GM23248 (cell line): ENCODE measurements around the gene KLK4. TPM values are rescaled to one million over a fixed set of nuclear protein-coding genes. Genes with fewer than 3 reads are reported as not detected.

Experiments used
- DNase-seq: peaks from one replicate; pipeline ENCODE4 v3.0.0-alpha.2; 2015
- H2AFZ ChIP-seq: fragments of 200-600 bp; sonication (generic); 2 replicates; pipeline ENCODE4 v1.6.1; 2016; ENCODE audit warnings: antibody characterized with exemption
- H3F3A ChIP-seq: fragments of 200-600 bp; sonication (generic); 2 replicates; pipeline ENCODE4 v1.6.1; 2016; ENCODE audit warnings: mild to moderate bottlenecking, antibody characterized with exemption, mixed run types; ENCODE audit not compliant: insufficient read depth
- H3K27ac ChIP-seq: fragments of 200-600 bp; sonication (generic); 2 replicates; pipeline ENCODE4 v1.5.1; 2016; ENCODE audit warnings: mild to moderate bottlenecking
- H3K27me3 ChIP-seq: fragments of 200-600 bp; sonication (generic); replicated peaks from 2 replicates; pipeline ENCODE4 v1.6.1; 2016; ENCODE audit warnings: mild to moderate bottlenecking; ENCODE audit not compliant: insufficient read depth
- H3K36me3 ChIP-seq: fragments of 200-600 bp; sonication (generic); 2 replicates; pipeline ENCODE4 v1.6.1; 2016; ENCODE audit warnings: low read depth, mild to moderate bottlenecking
- H3K4me1 ChIP-seq: fragments of 200-600 bp; sonication (generic); 2 replicates; pipeline ENCODE4 v1.6.1; 2016; ENCODE audit warnings: mild to moderate bottlenecking; ENCODE audit not compliant: insufficient read depth
- H3K4me2 ChIP-seq: fragments of 200-600 bp; sonication (generic); one replicate; pipeline ENCODE4 v1.6.1; 2016; ENCODE audit warnings: mild to moderate bottlenecking; ENCODE audit not compliant: unreplicated experiment
- H3K4me3 ChIP-seq: fragments of 200-600 bp; sonication (generic); 2 replicates; pipeline ENCODE4 v1.5.1; 2016; ENCODE audit warnings: mild to moderate bottlenecking
- H3K79me2 ChIP-seq: fragments of 200-600 bp; sonication (generic); 2 replicates; pipeline ENCODE4 v1.6.1; 2016; ENCODE audit warnings: mild to moderate bottlenecking; ENCODE audit not compliant: insufficient read depth
- H3K9ac ChIP-seq: fragments of 200-600 bp; sonication (generic); 2 replicates; pipeline ENCODE4 v1.6.1; 2016; ENCODE audit warnings: mild to moderate bottlenecking
- H3K9me2 ChIP-seq: fragments of 200-600 bp; sonication (generic); 2 replicates; pipeline ENCODE4 v1.6.1; 2016; ENCODE audit warnings: mixed run types, mild to moderate bottlenecking, moderate library complexity; ENCODE audit not compliant: insufficient read depth
- H3K9me3 ChIP-seq: fragments of 200-600 bp; sonication (generic); one replicate; pipeline ENCODE4 v1.6.1; 2017; ENCODE audit warnings: low read depth
- H4K20me1 ChIP-seq: fragments of 200-600 bp; sonication (generic); 2 replicates; pipeline ENCODE4 v1.6.0; 2016; ENCODE audit not compliant: insufficient read depth
- EZH2 ChIP-seq: fragments of 200-600 bp; sonication (generic); IDR thresholded peaks from 2 replicates; pipeline ENCODE4 v1.6.1; 2018; ENCODE audit warnings: antibody characterized with exemption, mild to moderate bottlenecking; ENCODE audit not compliant: insufficient read depth, poor library complexity, severe bottlenecking
- EZH2phosphoT487 ChIP-seq: fragments of 200-600 bp; sonication (generic); IDR thresholded peaks from 2 replicates; pipeline ENCODE4 v1.6.1; 2018; ENCODE audit warnings: antibody characterized with exemption, moderate library complexity, mild to moderate bottlenecking, low read depth; ENCODE audit not compliant: insufficient read depth
- WGBS, 2 experiments: methylation state at CpG; one replicate each; pipeline ENCODE4 v1.1.6; 2015 to 2017; ENCODE audit warnings: low lambda C conversion rate in 2 of 2, low coverage in 1 of 2; ENCODE audit errors: missing lambda C conversion rate in 2 of 2; 5-methylcytosine and 5-hydroxymethylcytosine counted together
- in situ Hi-C: fragments of 300-500 bp; cut with MboI; formaldehyde crosslinking; loops from 2 replicates; pipeline ENCODE4 v1.15.0; 2020
- polyA plus RNA-seq: library from polyadenylated mRNA; unstranded; fragments of >200 nt; fragmentation: Nextera tagmentation; extraction: Ambion mirVana; gene quantifications from 2 replicates; pipeline ENCODE4 v1.2.1, GENCODE V29; 2016
- total RNA-seq: library from RNA; depleted of rRNA; stranded (reverse); fragments of >200 nt; shearing (Covaris generic); gene quantifications from 2 replicates; pipeline ENCODE4 v1.2.3, GENCODE V29; 2014

Gene KLK4
- total and polyA plus RNA-seq, 2 experiments from 2014 or later = not detected

DNA sequence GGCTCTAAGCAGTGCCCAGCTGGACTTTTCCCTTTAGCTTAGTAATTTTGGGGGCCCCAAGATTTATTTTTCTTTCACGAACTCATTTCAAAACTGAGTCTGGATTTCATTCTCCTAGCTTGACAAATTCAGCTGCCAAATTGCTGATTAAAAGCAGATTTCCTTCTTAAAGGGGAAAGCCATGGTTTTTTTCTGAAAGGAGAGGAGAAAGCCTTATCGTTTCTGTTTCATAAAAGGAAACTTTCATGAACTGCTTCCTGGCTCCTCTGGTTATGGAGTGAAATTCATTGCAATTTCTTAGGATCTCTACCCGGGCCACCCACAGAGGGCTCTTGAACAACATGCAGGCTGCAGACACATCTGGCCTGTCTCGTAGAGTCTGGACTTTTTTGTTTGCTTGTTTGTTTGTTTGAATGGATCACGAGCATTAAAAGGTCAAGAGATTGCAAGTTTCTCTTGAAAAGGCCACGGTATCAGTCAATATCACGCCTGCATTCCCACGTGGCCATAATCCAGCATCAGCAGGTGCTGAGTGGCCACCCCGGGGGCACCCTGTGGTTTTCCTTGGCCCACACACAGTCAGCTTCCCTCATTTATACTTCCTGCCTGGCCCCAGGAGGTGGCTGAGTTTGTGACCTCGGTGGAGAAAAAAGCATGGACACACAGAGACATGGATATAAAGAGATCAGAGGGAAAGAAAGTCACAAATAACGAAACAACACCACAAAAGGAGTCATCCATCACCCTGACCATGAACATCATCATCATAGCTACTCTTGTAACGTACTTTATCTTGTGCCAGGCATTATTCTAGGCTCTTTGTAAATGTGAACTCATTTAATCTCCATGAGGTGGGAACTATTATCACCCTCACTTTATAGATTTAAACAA is 10.5 kb upstream of the KLK4 start:
- in situ Hi-C loops = loop anchor here (25.0 kb wide), 1 partner anchor 559 kb away; the partner anchor contains the start of gene NAPSA
- no peaks in the 10 kb centered on the region for H4K20me1 ChIP-seq
- TF ChIP-seq EZH2 = peak; percentile 11
- TF ChIP-seq EZH2phosphoT487 = no peak
- no peak overlapping the region for H3K4me3 ChIP-seq
- WGBS, 2 experiments = 1% methylated on average over 12 of the region's 12 CpGs
- H3K9ac ChIP-seq = no peak overlapping the region
- no peak overlapping the region for H3K4me2 ChIP-seq
- H3K79me2 ChIP-seq = no peaks in the 10 kb centered on the region
- peaks cover 23% of the 10 kb centered on the region for H3K27me3 ChIP-seq
- no peak overlapping the region for H2AFZ ChIP-seq
- DNase-seq = no peak
- H3K9me3 ChIP-seq = no peaks in the 10 kb centered on the region
- no peaks in the 10 kb centered on the region for H3K4me1 ChIP-seq
- no peaks in the 10 kb centered on the region for H3F3A ChIP-seq
- H3K36me3 ChIP-seq = no peaks in the 10 kb centered on the region
- no peak overlapping the region for H3K27ac ChIP-seq
- no peaks in the 10 kb centered on the region for H3K9me2 ChIP-seq

- no peak overlapping the region for H3K9ac ChIP-seq
Measured at GRCh38 chr19:50916069-50916468, 4.9 kb upstream of the KLK4 start.

DNA sequence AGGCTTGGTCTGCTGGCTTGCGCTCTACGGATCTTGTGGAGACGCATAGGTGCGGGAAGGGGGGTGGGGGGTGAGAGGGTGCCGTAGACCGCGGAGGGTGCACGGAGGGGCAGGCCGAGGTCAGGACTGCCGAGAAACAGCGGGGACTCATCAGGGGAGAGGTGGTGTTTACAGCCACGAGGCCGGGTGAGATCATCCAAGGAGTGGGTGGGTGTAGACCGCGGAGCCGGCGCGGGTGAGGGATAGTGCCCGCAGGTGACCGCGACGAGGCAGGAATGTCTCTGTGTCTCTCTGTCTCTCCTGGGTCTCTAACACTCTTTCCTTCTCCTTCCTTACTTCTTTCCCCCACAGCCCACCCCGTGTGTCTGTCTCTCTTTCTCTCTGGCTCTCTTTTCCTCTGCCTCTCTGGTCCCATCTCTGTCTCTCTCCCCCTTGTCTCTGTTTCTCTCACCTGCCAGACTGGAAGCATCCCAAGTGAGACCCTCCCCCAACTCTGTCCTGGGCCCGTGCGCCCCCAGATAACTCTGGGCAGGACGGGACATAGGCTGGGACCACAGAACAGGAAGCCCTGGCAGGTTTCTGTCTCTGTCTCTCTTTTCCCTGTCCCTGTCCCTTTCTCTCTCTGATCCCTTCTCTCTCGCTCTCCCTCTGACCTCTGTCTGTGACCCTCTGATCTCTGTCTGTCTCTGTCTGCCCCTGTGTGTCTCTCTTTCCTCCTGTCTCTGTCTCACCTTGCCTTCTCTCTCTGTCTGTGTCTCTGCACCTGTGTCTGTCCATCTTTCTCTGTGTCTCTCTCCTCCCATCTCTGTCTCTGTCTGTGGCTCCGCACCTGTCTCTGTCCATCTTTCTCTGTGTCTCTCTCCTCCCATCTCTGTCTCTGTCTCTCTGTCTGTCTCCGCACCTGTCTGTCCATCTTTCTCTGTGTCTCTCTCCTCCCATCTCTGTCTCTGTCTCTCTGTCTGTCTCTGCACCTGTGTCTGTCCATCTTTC is 1.8 kb upstream of the KLK4 start:
- no peak for TF ChIP-seq EZH2
- no peak for TF ChIP-seq EZH2phosphoT487
- Histone ChIP-seq H3K79me2 (no peaks in the 10 kb centered on the region), H3K36me3 (no peaks in the 10 kb centered on the region), H3K4me1 (no peaks in the 10 kb centered on the region), H3K4me2 (no peak overlapping the region), H4K20me1 (no peaks in the 10 kb centered on the region), H2AFZ (no peak overlapping the region), H3K9me2 (no peaks in the 10 kb centered on the region), H3K9me3 (no peaks in the 10 kb centered on the region), H3K27me3 (peaks cover 53% of the 10 kb centered on the region), H3K27ac (no peak overlapping the region), H3K4me3 (no peak overlapping the region), H3F3A (no peaks in the 10 kb centered on the region), H3K9ac (no peak overlapping the region)
- in situ Hi-C loops = loop anchor here (25.0 kb wide), 1 partner anchor 551 kb away; the partner anchor contains the start of gene NAPSA
- 10 to 19% methylated on average over 10 to 29 of the region's 29 CpGs for WGBS, 2 experiments
- DNase-seq = peak; percentile 51

More at GRCh38 chr19:50916069-50916468, 4.9 kb upstream of the KLK4 start:
- no peaks in the 10 kb centered on the region for H3K9me2 ChIP-seq
- no peak overlapping the region for H3K4me3 ChIP-seq
- no peaks in the 10 kb centered on the region for H3F3A ChIP-seq
- H3K79me2 ChIP-seq = no peaks in the 10 kb centered on the region
- in situ Hi-C loops = loop anchor here (25.0 kb wide), 1 partner anchor 554 kb away; the partner anchor contains the start of gene NAPSA
- H2AFZ ChIP-seq = no peak overlapping the region
- H3K9me3 ChIP-seq = no peaks in the 10 kb centered on the region
- no peaks in the 10 kb centered on the region for H3K36me3 ChIP-seq
- WGBS, 2 experiments = 48 to 57% methylated on average over 2 of the region's 2 CpGs
- H3K4me2 ChIP-seq = no peak overlapping the region
- no peaks in the 10 kb centered on the region for H4K20me1 ChIP-seq
- H3K27ac ChIP-seq = no peak overlapping the region
- H3K4me1 ChIP-seq = no peaks in the 10 kb centered on the region
- DNase-seq = no peak
- no peak for TF ChIP-seq EZH2phosphoT487
- TF ChIP-seq EZH2 = no peak
- H3K27me3 ChIP-seq = peaks cover 49% of the 10 kb centered on the region

GRCh38 chr19:50912102-50912599 is 956 bp upstream of the KLK4 start:
- H3F3A ChIP-seq = no peaks in the 10 kb centered on the region
- no peaks in the 10 kb centered on the region for H4K20me1 ChIP-seq
- in situ Hi-C loops = loop anchor here (25.0 kb wide), 1 partner anchor 550 kb away; the partner anchor contains the start of gene NAPSA
- H3K4me3 ChIP-seq = no peak overlapping the region
- H2AFZ ChIP-seq = no peak overlapping the region
- no peaks in the 10 kb centered on the region for H3K9me3 ChIP-seq
- no peak overlapping the region for H3K9ac ChIP-seq
- H3K36me3 ChIP-seq = no peaks in the 10 kb centered on the region
- 28 to 33% methylated on average over 10 to 21 of the region's 21 CpGs for WGBS, 2 experiments
- DNase-seq = no peak
- H3K79me2 ChIP-seq = no peaks in the 10 kb centered on the region
- H3K27me3 ChIP-seq = peaks cover 61% of the 10 kb centered on the region
- no peaks in the 10 kb centered on the region for H3K9me2 ChIP-seq
- no peak overlapping the region for H3K4me2 ChIP-seq
- TF ChIP-seq EZH2phosphoT487 (no peak), EZH2 (no peak)
- H3K4me1 ChIP-seq = no peaks in the 10 kb centered on the region
- H3K27ac ChIP-seq = no peak overlapping the region
